Ecto neural progenitor cell (in vitro differentiated cells): ENCODE measurements around the gene TLX2.
"Not testable (repeated sequence)": the region's sequence is repeated elsewhere in the genome, so short reads cannot be mapped to it uniquely, and the experiment has no call there.

Experiments used
- DNase-seq: peaks from one replicate; pipeline ENCODE4 v3.0.0-alpha.2; 2018; ENCODE audit warnings: low spot score

TLX2 gene

GRCh38 chr2:74514368-74515270 is at the start of gene TLX2:
Gene TLX2, plus strand, starts transcription at chr2:74514450. Its CDS starts 357 bp downstream, at chr2:74514807.
- DNase-seq, result peak; percentile 64

GRCh38 chr2:74470742-74471141 is 43.5 kb upstream of the TLX2 start:
- not testable (repeated sequence) for DNase-seq

- DNase-seq, result no peak
Observed at GRCh38 chr2:74471332-74472065, 42.8 kb upstream of the TLX2 start.

- DNase-seq, result peak; percentile 95
Observed at GRCh38 chr2:74472086-74472944, 41.9 kb upstream of the TLX2 start, which contains the start of gene MRPL53. Gene MRPL53, minus strand, starts transcription at chr2:74472680. Its CDS starts 20 bp downstream, at chr2:74472660.

- DNase-seq, result no peak
Observed at GRCh38 chr2:74472945-74473258, 41.3 kb upstream of the TLX2 start.

GRCh38 chr2:74474481-74474880 is 39.8 kb upstream of the TLX2 start:
- DNase-seq, result no peak

GRCh38 chr2:74474899-74475298 is 39.4 kb upstream of the TLX2 start:
- DNase-seq, result no peak

GRCh38 chr2:74481431-74481830 is 32.8 kb upstream of the TLX2 start:
- DNase-seq, result no peak

- no peak for DNase-seq
Observed at GRCh38 chr2:74481961-74482800, 32.1 kb upstream of the TLX2 start.

GRCh38 chr2:74482801-74483674 is 31.2 kb upstream of the TLX2 start, which contains the start of the genes CCDC142 and TTC31:
Gene CCDC142, minus strand, starts transcription at chr2:74482998. Its CDS starts 161 bp downstream, at chr2:74482837.
Gene TTC31, plus strand, starts transcription at chr2:74483081. Its CDS starts 15 bp downstream, at chr2:74483096.
- DNase-seq, result peak; percentile 96

- DNase-seq, result not testable (repeated sequence)
Observed at GRCh38 chr2:74483675-74484164, 30.5 kb upstream of the TLX2 start.

GRCh38 chr2:74486141-74486540 is 28.1 kb upstream of the TLX2 start:
- no peak for DNase-seq

GRCh38 chr2:74488643-74489481 is 25.4 kb upstream of the TLX2 start:
- no peak for DNase-seq

GRCh38 chr2:74489906-74490305 is 24.3 kb upstream of the TLX2 start:
- DNase-seq, result no peak

GRCh38 chr2:74491648-74492544 is 22.4 kb upstream of the TLX2 start:
- no peak for DNase-seq

GRCh38 chr2:74493546-74493945 is 20.7 kb upstream of the TLX2 start:
- DNase-seq, result no peak

- DNase-seq, result no peak
Observed at GRCh38 chr2:74495440-74495839, 18.8 kb upstream of the TLX2 start.
